Hematopoietic multipotent progenitor cell treated with erythropoietin and hydrocortisone succinate and interleukin-3 and kit ligand, for 4 days (in vitro differentiated cells): ENCODE measurements around the gene ZNF48.

Experiments used
- DNase-seq: peaks from one replicate; pipeline ENCODE4 v3.0.0-alpha.2; 2015

Gene ZNF48

GRCh38 chr16:30395155-30395991 is at the start of gene ZNF48:
Gene ZNF48 (plus strand): TSS chr16:30395420. CDS start chr16:30395795, 375 bp downstream.
- peak; percentile 93 for DNase-seq

GRCh38 chr16:30346286-30346685 is 48.9 kb upstream of the ZNF48 start:
- DNase-seq = no peak

- DNase-seq = no peak
Observed at GRCh38 chr16:30348113-30348512, 47.1 kb upstream of the ZNF48 start.

- no peak for DNase-seq
Observed at GRCh38 chr16:30348929-30349328, 46.3 kb upstream of the ZNF48 start.

- peak; percentile 59 for DNase-seq
Observed at GRCh38 chr16:30349675-30350074, 45.5 kb upstream of the ZNF48 start.

- peak; percentile 60 for DNase-seq
Observed at GRCh38 chr16:30350134-30350871, 44.9 kb upstream of the ZNF48 start.

- no peak for DNase-seq
Observed at GRCh38 chr16:30351001-30351441, 44.2 kb upstream of the ZNF48 start.

- no peak for DNase-seq
Observed at GRCh38 chr16:30351586-30352419, 43.4 kb upstream of the ZNF48 start.

- DNase-seq = no peak
Observed at GRCh38 chr16:30352488-30353401, 42.5 kb upstream of the ZNF48 start.

GRCh38 chr16:30353438-30354129 is 41.6 kb upstream of the ZNF48 start:
- no peak for DNase-seq

- peak; percentile 35 for DNase-seq
Observed at GRCh38 chr16:30354423-30355143, 40.6 kb upstream of the ZNF48 start.

- DNase-seq = peak; percentile 99
Observed at GRCh38 chr16:30355144-30355953, 39.9 kb upstream of the ZNF48 start, which contains the start of gene CD2BP2. Gene CD2BP2 (minus strand): TSS chr16:30355308. CDS start chr16:30354681, 627 bp downstream.

GRCh38 chr16:30355954-30356308 is 39.3 kb upstream of the ZNF48 start:
- DNase-seq = no peak

- DNase-seq = peak; percentile 35
Observed at GRCh38 chr16:30356401-30357084, 38.7 kb upstream of the ZNF48 start.

GRCh38 chr16:30357085-30357714 is 38.0 kb upstream of the ZNF48 start:
- DNase-seq = no peak

GRCh38 chr16:30357715-30358576 is 37.3 kb upstream of the ZNF48 start:
- no peak for DNase-seq

GRCh38 chr16:30358577-30358936 is 36.7 kb upstream of the ZNF48 start:
- DNase-seq = no peak
